ENCODE results near the gene THSD4.

DNA sequence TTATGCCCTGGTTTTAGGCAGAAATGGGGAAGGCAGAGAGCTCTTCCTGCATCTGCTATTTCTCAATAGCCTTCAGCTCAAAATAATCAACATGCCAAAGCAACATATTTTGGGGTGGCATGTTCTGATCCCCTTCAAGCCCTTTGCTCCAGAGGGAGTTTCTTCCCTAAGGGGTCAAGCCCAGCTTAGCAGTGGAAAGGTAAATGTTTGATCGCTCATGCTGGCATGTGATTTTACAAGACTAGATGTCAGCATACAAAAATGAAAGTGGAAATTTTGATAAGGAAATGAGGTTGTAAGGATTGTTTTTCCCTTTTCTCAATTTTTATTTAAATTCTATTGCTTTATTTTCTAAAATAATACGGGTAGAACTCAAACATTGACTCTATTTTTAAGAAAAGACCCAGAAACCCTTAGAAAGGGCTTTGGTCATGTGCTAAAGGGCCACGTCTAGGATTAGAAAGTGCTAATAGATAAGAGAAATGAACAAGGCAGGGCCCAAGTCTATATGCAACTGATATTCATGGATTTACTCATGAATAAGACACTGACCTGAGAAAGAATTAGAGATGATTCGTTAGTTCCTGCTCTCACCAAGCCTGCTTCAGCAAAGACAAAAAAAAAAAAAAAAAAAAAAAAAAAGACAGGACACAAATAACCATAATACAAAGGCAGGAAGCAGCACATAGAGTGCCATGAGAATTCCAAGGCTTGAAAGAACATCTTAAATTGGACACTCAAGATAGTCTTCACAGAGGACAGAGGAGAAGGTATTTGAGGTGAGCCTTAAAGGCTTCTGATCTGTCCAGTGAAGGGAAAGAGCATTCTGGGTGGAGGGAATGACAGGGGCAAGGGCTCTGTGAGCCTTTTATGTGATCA, 640.1 kb downstream of the THSD4 start:
- TF ChIP-seq, protein P1, sequence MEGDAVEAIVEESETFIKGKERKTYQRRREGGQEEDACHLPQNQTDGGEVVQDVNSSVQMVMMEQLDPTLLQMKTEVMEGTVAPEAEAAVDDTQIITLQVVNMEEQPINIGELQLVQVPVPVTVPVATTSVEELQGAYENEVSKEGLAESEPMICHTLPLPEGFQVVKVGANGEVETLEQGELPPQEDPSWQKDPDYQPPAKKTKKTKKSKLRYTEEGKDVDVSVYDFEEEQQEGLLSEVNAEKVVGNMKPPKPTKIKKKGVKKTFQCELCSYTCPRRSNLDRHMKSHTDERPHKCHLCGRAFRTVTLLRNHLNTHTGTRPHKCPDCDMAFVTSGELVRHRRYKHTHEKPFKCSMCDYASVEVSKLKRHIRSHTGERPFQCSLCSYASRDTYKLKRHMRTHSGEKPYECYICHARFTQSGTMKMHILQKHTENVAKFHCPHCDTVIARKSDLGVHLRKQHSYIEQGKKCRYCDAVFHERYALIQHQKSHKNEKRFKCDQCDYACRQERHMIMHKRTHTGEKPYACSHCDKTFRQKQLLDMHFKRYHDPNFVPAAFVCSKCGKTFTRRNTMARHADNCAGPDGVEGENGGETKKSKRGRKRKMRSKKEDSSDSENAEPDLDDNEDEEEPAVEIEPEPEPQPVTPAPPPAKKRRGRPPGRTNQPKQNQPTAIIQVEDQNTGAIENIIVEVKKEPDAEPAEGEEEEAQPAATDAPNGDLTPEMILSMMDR (IDR thresholded peaks at IDR 0.05): no peak
- TF ChIP-seq POLR2A (IDR thresholded peaks at IDR 0.05): no peak
